ENCODE data around the gene ZFPM1.

Gene ZFPM1

DNA sequence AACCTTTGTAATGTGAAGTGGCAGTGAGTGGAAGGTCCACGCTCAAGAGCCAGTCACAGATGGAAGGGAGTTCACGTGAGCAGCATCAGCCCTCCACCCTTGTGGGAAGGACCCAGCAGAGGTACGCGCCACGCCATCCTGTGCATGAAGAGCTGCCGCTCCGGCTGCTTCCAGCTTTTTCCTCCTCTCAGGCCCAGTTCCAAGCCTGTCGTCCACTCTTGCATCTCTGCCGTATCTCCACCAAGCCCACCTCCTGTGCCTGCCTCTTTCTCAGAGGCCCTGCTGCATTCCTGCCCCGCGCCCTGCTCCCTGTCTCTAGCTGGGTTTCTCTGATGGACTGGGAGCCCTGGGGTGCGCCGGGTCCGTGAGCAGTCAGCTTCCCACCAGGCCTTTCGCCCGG lies 127.3 kb downstream of the ZFPM1 start:
- DNase-seq = no peak

DNA sequence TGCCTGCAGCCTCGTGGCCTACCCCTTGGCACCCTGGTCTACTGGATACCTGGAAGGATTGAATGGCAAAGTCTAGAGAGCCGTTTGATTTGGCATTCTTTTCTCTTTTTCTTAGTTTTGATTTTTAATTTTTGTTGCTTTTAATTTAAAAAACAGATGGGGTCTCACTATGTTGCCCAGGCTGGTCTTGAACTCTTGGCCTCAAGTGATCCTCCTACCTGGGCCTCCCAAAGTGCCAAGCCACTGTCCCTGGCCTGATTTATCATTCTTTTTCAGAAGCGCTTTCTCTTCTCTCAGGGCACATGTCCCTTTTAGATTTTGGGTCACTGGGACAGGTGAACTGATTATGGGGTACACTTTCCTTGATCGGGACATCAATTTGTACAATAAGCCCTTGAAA lies 128.0 kb downstream of the ZFPM1 start:
- DNase-seq = no peak

DNA sequence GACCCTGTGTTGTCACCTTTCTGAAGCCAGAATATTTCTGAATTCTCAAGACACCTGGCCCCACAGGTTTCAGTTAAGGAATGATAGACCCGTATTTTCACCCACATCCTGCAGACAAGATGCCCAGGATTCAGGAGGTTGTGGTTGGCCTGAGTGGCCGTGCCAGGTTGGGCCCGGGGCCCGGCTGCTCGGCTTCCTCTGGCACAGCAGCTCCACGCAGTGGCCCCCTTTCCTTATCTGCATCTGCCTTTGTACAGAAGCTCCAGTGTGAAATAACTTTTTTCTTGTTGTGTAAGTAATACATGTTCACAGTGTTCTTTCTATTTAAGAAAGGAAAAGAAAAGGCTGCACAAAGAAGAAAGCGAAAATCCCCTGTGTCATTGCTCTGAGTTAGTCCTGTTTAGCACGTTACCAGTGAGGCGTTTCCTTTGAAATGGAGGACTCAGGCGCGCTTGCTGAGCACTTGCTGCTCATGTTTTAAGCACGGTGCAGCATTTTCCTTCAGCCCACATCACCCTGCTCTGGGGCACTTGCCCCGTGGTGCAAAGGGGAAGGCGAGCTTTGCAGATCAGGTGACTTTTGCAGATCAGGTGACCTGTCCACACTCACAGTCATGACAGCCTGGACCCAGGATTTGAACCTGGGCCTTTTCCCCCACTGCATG lies 130.0 kb downstream of the ZFPM1 start:
- no peak for DNase-seq

DNA sequence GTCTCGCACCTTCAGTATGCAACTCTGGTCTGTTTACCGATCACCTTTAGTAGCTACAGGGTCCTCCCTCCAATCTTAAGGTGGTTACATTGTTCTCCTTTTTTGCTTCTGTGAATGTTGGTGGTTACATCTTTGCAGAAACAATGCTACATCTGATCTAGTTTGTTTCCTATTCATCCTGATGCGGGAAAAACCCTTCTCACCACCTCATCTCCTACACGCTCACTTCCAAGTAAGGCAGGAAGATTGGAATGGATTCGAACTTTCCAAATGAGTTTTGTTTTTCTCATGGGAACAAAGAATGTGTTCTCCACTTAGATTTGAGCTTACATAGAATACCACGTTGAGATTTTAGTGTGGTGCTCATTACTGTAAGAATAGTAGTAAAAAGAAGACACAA lies 131.6 kb downstream of the ZFPM1 start:
- DNase-seq = no peak

DNA sequence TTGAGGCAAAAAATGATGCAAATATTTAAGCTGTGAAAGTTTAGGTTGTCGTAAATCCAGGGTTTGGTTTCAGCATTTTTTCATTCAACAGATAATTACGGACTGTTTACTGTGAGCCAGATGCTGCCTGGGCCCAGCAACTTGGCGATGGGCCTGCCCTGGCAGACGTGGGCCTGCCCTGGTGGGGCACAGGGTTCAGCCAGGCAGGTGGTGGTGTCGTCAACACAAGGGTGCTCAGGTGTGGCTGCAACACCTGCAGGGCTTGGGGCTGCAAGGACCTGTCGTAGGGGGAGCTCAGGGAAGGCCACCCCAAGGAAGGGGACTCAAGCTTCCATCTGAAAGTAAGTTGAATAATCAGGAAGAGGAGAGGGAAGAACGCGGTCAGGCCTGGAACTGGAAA lies 132.2 kb downstream of the ZFPM1 start:
- DNase-seq = no peak

DNA sequence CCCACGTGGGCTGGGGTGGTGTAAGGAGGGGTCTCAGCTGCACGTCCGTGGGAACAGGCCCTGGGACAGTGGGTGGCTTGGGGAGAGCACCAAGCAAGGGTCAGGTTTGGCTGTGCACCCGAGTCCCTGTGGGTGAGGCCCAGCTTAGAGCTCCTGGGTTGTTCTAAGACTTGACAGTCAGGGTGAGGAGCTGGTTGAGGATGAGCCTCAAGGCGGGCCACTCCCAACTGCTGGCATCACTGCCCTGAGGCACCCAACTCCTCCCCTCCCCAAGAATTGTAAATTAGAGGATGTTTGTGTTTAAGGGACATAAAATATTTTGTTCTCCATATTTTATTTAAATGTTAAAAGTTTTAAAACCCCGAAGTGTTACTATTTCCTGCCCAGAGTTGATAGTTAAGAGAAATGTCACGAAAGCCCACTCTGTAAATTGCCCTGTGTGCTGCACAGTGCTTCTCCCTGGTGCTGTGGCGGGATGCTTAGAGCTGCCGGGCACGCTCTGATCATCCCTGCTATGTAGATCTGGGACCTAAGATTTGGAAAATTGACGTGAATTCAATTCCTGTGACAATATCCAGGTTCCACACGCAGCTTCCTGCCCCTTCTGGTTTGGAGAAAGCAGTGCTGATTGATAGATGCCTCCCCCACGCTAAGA lies 133.0 kb downstream of the ZFPM1 start:
- DNase-seq = no peak
